Activated CD4-positive, alpha-beta T cell treated with anti-CD3 and anti-CD28 coated beads for 1 hour (primary cell): ENCODE measurements around the gene CPA3.

Experiments
- DNase-seq: peaks from one replicate; pipeline ENCODE4 v3.0.0-alpha.2; 2020

The CPA3 gene

DNA sequence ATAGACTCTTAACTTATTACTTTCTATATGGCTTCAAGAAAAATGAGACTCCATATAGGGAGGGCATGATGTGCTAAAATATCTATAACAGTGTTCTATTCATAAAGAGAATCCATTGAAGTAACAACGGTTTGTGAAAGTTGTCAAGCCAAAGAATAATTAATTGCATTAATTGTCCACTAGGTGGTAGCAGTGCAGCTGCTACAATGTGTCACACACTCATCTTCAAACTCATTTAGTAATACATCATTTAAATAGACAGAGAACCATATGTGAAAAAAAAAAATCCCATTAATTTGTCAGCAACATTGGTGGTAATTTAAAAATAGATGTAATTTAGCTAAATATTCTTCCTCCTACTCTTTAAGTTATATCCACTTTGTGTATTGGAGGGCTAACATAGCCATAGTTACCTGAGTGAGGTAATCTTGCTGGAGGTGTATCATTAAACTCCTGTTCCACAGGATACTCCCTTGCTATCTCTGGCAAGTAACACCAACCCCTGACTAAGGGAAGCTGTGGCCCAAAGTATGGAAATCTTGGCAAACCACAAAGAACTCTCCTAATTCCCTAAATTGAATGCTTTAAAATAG is 3.7 kb upstream of the CPA3 start:
- DNase-seq, result no peak

DNA sequence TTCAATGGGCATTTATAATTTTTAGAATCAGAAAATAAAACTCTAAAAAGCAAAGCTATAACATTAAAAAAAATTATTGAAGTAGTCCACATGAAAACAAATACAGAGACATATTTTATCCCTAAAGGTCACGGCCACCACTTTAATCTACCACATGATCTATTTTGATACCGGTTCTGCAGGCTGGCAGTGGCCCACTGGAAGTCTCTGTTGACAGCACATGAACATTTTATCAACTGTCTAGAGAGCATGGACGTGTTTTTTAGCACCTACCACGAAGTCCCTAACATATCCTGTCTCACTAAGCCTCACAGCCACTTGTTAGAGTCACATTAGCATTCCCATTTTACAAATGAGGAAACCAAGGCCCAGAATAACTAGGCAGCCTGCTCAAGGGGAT is 1.8 kb upstream of the CPA3 start:
- no peak for DNase-seq

DNA sequence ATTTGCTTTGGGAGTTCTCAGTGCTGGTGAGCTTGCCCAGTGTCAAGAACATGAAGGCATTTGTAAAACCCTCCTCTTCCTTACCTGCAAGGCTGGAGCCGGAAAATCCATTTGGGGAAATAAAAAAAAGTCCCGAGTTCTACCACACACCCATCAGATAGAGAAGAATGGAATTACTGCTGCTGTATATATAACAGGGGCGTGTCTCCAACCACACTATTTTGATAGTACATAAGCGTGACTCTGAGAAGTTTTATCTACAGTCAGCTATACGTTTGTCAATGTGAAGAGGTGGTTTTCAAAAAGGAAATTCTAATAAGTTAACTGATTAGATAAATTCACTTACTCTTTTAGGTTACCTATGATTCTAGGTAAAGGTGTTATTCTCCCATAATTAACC is 1.3 kb upstream of the CPA3 start:
- no peak for DNase-seq

DNA sequence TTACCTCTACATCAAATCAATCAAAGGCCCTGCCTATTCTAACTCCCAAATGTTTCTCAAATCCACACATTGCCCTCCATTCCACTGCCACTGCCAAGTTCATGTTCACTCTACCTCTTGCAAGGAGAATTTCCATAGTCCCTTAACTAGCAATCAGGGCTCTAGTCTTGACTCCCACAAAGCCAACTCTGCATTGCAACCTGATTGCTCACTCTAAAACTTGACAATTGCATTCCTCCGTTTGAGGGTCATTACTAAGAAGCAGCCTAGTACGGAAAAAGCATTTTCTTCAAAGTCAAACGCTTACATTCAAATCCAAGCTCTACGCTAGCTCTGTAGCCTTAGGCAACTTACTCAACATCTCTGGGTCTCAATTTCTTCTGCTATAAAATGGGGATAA is 1.2 kb downstream of the CPA3 start:
- no peak for DNase-seq

DNA sequence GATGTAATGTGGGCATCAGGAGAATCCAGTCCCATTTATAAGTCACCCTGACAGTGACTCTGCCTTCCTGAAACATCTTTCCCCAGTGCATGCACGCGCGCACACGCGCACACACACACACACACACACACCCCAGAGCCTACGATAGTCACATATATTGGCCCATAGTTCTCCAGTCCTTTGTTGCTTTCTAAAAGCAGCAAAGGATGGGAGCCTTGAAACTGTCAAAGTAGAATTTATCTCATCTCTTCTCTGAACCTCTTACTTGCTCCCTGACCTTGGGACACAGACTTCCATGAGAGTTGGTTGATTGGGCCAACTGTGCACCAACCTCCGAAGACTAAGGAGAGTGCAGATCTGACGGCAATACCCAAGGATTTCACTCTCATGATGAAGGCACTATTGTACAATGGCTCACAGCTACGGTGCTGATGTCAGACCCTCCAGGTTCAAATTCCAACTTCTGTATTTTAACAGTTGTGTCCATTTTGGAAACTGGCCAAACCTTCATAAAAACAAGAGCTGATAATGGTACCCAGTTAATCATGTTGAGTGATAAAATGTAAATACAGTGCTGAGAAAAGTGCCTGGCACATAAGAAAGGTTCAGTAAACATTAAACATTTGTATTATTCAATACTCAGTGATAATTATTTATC is 8.3 kb downstream of the CPA3 start:
- DNase-seq, result no peak

DNA sequence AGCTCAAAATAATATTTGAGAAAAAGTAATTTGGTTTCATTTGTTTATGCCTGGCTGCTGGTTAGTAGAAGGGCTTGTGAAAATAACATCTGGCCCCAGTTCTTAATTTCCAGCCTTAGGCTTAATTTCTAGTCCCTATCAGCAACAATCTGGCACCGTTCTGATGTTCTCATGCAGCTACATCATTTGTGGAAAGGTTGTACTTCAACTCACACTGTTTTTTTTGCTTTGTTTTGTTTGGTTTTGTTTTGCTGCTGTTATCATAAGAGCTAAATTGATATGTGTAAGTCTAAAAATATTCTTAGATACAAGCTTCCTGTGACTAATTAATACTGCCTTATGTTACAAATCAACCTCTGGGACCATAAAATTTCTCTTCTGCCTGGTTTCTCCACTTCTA is 8.9 kb downstream of the CPA3 start:
- no peak for DNase-seq

DNA sequence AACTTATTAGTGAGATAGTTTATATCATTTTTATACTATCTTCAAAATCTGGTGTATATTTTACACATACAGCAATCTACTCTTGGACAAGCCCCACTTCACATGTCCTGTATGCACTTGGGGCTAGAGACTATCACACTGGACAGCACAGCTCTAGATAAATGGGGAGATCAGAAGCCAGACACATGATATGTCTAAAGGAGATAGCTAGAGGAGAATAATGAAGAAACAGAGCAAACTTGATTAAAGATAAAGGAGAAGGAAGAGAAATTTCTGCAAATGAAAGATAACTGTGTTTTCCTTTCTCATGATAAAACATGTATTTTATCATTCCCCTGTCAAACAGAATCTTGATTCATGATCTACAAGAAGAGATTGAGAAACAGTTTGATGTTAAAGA is 13.0 kb downstream of the CPA3 start:
- no peak for DNase-seq

DNA sequence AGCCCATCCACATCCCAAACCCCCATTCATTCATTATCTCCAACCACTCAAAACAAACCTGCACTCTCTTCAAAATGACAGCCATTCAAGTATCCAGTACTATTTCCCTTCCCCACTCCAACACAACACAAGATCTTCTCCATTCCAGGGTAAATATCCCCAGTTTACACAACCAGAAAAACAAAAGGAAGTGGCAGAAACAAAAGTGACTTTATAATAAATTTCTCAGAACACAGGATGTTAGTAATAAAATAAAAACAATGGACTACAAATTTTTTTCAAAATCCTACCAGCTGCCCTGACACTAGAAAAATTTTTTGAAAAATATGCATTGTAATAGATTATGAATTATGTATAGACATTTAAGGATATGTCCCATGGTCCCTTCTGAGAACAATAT is 14.2 kb downstream of the CPA3 start:
- DNase-seq, result no peak

DNA sequence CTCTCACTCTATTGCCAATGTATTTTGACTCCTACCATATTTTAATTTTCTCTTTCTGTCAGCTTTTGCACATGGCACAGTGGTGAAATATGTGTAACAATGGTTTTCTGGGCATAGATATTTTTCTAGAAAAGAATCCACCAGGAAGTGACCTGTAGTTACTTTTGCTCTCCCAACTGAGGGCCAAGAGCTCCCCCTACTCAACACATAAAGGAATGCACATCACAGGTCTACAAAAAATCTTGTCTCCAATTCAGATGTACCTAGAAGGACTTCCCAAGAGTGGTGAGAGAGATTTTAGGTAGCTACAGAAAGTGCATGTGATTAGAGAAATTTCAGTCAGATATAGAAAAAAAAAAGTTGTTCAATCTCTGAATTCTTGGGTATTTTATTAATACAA is 15.6 kb downstream of the CPA3 start:
- no peak for DNase-seq

DNA sequence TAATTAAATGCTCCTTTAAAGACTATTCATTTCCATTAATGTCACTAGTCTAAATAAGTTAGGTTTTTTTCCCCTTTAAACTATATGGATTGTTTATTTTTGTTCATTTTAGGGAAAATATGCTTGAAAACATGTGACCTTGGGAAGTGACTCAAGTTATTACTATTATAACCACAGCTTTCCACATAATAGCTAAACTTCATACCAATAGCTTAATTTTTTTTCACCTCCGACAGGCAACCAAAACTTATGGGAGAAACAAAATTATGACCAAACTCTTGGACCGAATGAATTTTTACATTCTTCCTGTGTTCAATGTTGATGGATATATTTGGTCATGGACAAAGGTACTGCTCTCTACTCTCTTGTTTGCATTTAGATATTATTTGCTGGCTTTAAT is 16.2 kb downstream of the CPA3 start:
- DNase-seq, result no peak

DNA sequence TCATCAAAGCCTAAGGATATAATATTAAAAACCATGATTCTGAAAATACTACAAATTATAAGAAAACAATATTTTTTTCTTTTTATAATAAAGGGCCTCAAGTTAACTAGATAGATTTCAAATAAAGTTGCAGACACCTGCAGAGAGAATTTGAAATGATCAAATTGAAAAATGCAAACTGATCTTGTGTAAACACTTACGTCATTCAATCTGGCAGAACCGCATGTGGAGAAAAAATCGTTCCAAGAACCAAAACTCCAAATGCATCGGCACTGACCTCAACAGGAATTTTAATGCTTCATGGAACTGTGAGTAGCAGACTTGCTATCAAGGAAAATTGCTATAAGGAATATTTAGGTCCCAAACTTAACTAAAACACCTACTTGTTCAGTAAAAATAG is 17.2 kb downstream of the CPA3 start:
- DNase-seq, result no peak

DNA sequence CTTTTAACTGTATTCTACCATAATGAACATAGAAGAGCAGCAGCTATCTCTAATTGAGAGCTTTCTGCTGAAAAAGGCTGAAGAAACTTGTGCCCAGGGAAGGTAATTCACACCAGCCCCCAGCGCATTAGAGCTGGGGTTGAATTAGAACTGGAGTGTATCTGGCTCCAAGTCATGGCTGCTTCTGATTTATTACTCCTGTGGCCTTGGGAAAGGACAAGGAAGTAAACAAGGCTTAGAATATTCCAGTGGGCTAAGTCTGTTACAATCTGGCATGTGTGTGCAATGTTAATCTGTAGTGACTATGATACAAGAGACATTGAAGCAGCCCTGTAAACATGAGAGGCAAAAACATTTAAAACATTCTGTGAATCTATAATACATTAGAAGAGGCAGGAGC is 18.1 kb downstream of the CPA3 start:
- no peak for DNase-seq

DNA sequence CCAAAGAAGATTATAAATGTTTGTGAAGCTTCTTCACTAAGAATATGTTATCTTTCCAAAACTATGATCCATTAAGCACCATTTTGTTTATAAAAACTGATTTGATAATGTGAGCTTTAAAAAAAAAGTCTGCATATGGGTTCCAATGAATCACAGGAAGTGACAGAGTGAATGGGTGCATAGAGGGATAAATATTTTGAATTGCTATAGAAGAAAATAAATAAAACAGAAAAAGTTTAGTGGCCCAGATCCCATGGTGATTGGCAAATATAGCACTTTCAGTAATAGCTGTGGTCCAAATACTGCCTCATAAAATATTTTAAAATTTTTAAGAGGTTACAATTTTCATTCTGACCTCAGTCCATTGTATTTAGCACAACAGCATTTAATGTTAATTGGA is 19.2 kb downstream of the CPA3 start:
- DNase-seq, result no peak

DNA sequence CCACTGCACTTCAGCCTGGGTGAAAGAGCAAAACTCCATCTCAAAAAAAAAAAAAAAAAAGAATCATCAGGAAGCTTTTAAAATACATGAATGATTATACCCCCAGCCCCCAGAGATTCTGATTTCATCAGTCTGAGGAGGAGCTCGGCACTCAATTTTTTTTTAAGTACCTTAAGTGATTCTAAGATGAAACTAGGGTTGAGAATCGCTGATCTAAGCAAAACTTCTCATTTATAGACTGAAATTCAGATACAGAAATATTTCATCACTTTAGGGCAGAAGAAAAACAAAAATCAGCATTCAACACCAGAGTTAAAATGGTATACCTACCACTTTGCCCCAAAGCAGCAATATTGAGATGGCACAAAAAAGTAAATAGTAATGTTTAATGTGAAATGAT is 24.7 kb downstream of the CPA3 start:
- no peak for DNase-seq

DNA sequence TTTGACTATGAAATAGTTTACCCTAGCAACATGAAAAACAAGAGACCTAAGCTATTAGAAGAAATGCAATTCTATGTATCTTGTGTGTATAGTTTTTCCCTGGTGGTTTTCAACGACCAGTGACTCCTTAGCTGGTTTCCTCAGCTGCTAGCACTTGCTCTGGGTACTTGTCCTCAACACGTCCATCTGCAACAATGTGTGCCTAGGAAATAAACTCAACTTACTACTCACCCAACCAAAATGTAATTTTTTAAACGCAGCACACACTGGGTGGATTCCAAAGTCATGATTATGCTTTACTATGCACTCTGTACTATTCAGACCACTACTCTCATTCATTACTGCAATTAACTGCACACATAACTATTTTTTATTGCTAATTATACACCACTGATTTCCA is 31.0 kb downstream of the CPA3 start:
- no peak for DNase-seq

DNA sequence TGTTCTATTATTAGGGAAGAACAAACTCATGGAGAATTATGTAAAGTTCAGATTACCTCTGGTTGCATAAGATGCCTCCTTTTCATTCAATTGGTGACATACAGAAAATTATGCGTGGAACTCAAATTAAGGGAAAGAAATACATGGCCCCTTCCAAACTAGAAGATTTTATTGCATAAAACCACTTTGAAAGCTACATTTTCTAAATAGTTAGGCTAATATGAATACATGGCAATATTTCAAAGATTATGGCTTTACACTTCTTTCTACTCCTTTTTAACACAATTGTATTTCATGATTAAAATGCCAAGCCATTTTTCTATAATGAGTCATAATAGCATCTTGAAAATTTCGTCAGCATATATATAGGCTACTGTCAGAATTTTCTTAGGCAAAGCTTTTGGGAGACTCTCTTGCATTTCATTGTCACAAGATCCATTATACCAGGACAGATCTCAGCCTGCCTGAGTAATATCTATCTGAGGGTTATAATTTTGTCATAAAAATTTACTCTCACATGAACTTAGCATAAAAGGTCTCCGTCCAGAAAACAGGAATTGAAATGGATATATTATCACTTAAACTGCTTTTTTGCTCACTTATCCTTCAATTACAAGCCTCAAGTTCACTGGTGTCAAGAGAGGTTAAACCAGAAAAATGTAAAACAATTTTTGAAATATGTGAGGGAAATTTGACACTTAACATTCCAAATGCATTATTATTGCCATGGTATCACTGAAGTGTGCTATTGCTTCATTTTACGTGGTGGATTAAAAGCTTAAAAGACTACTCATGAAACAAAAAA is 37.1 kb downstream of the CPA3 start:
- no peak for DNase-seq

DNA sequence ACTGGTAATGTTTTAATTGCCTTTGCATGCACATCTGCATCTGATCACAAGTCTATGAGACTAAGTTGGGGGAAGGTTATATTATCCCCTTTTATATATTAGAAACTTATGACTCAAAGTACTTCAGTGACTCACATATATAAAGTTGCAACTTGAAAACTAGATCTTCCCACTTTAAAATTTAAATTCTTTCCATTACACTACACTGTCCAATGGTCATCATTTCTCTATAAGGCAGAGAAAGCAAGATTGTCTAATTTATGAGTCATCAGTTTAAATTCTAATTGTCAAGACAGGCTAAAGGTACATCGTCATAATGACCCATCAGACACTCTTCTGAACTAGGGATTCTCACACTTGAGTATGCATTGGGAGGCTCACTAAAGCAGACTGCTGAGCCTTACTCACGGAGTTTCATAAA is 37.9 kb downstream of the CPA3 start:
- DNase-seq, result no peak

DNA sequence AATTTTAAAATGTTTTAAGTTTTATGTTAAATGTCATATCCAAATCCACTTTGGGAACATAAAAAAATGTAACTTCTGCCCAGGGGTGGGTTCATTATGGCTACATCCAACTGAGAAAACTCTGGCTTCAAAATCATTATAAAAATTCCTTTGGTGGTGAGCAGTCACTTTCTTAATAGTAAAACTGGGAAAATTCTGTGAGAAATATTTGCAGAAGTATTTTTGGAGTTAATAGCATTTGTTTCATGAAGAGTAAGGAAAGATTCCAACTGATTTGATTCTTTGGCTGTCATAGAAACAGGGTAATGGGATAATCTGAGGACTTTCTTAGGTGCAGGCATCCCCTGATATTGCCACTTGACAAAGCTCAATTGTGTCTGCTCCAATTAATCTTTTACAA is 38.8 kb downstream of the CPA3 start:
- no peak for DNase-seq

DNA sequence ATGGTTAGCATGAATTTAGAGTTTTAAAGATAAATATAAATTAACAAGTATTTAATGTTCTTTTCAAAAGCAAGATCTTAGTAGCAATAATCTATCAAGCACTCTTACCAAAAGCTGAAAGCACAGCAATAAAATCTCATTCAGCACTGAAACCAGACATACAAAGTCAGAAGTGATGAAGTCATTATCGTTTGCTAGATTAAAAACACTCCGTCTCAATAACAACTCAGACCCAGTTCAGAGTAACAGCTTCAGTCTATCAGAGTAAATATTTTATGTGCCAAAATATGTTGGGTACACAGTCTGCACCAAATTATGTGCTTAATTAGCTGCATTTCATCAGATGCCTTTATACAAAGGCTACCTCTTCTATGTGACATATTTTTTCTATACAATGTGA is 41.6 kb downstream of the CPA3 start:
- DNase-seq, result no peak

DNA sequence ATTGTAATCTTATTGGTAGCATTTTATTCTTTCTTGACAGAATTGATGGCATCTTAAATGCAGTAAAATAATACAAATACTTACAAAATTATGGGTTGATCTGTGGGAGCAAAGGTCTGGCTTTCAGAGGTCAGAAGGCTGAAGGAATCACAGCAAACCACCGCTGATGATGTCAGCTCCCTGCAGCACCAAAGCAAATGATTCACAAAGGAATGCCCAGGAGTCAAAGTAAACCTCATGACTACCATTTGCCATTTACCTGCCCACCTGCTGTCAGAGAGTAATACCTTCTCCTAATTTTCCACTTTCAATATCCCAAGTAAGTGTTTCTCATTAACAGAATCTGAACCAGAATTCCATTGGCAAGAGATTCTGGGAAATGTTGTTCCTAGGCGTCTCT is 46.1 kb downstream of the CPA3 start:
- no peak for DNase-seq

DNA sequence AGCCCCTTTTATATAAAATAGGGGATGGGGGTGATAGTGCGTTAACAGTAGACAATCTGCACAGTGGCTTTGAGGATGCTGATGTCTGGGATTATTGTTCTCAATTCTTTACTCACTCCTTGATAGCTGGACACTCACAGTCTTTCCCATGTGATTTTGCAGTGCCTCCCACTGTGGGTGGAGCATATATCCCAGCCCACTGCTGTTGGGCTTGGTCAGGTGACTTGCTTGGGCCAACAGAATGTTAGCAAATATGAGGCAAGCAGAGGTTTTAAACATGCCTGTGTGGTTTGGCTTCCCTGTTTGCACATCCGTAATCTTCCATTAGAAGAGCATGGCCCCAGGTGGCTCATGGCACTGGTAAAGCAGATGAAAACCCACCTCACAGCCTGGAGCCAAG is 46.5 kb downstream of the CPA3 start:
- DNase-seq, result no peak

DNA sequence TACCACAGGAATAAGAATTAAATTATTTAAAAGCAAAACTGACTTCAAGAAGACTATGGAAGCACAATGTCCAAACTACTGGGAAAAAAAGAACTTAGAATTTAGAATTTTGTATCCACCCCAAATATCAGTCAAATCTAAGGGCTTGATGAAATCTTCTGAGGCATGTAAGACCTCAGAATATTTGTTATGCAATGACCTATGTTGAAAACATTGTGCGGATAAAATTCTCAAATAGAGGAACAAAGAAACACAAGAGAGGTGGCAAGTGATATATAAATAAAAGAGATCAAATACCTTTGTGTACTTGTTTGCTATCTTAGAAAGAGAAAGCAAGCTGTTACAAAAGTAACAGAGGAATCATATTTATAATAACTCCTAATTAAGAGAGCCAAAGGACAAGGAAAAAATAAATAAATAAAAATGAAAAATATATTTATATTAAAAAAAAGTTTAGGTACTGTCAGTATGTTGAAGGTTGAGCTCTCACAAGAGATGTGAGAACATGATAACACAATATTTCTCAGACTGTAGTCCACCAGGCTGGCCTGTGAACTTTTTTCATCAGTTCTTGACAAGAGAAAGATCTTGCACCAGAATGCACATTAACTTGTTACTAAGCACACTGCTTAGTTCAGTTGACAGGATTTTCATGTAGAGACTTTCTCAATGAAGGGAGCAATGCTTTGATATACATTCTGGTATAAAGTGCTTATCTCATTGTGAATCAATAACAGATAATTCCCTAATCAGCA is 50.0 kb downstream of the CPA3 start:
- DNase-seq, result no peak

DNA sequence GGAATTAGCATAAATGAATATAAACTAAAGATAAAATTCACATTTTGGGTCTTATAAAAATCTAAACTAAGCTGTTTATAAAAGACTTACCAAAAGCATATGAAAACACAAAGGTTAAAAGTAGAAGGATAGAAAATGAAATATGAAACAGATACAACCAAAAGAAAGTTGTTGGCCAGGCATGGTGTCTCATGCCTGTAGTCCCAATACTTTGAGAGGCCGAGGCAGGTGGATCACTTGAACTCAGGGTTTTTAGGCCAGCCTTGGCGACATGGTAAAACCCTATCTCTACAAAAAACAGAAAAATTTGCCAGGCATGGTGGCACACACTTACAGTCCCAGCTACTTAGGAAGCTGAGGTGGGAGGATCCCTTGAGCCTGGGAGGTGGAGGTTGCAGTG is 51.0 kb downstream of the CPA3 start:
- no peak for DNase-seq

DNA sequence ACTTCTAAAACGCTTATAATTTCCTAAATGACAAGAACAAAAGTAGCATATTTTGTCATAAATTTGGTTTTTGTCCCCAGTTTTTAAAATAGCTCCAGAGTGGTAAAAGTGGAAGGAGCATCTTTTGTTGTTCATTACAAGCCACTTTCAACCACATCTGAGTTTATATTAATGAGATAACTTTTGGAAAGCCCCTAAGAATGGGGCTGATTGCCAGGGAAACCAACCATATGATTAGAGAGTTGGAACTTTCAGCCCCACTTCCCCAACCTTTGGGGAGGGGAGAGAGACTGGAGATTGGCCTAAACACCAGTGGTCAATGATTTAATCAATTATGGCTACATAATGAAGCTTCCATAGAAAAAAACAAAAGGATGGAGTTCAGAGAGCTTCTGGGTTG is 57.4 kb downstream of the CPA3 start:
- DNase-seq, result no peak
